AG04449 (cell line): ENCODE data around the gene ODF4.

Source experiments
- CTCF ChIA-PET: fragments of 350-600 bp; formaldehyde crosslinking; extraction: SDS; loops from one replicate; lab custom pipeline; 2021; ENCODE audit warnings: antibody characterized with exemption; lab: Yijun Ruan, JAX
- POLR2A ChIA-PET: fragments of 400-600, 350-600 bp; formaldehyde crosslinking; extraction: SDS; loops from one replicate; lab custom pipeline; 2020; ENCODE audit warnings: antibody characterized with exemption, inconsistent platforms; lab: Yijun Ruan, JAX
- DNase-seq: peaks from one replicate; pipeline ENCODE4 v3.0.0-alpha.2; 2010; ENCODE audit warnings: low read depth, low spot score
- H3K4me3 ChIP-seq: 2 replicates; pipeline ENCODE4 v1.5.1; 2011; ENCODE audit warnings: low read depth, mild to moderate bottlenecking, control low read depth, low read length
- CTCF ChIP-seq: IDR thresholded peaks from one replicate; pipeline ENCODE4 v1.5.1; 2011; ENCODE audit warnings: mild to moderate bottlenecking, moderate library complexity, low read length, control low read depth, inconsistent platforms; ENCODE audit not compliant: insufficient read depth; ENCODE audit errors: missing control alignments

The ODF4 gene

DNA sequence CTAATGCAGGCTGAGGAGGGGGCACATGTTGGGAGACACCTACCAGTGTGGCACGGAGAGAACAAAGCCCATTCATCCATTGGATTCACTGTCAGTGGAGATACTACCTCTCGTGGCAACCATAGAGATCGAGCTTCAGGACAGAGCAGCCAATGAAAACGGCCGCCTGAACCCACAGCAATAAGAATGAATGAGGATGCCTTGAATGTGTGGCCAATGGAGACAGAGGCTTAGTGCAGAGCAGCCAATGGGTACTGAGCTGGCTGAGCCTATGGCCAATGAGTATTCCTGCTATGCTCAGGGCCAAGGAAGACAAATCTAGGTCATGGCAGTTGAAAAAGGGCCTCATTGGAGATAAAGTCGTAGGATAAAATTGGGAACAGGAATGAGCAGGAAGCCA, 18.6 kb upstream of the ODF4 start:
- ChIA-PET CTCF (interaction anchor here (1.2 kb wide), 1 partner anchor 14 kb away, joined by 5 read pairs; no protein-coding TSS in a partner anchor), POLR2A (no interaction called here)
- no peak for DNase-seq
- no peak for TF ChIP-seq CTCF
- no peak overlapping the region for H3K4me3 ChIP-seq

DNA sequence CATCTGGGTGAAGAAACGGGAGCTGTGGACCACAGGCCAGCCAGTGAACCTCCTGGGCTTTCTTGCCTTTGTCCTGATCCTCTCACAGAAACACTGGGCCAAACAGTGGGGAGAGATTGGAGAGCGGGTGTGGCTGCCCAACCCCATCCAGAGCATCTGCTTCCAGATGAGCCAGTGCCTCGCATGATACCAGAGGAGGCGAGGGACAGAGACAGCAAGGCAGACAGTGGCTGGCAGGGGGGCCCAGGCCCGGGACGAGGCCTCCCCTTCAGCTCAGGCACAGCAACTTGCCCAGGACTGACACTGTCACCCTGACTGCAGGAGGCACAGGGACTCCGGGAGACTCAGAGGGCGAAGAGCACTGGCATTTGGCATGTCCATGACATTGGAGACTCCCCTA, 17.6 kb upstream of the ODF4 start:
- CTCF ChIA-PET, result interaction anchor here (1.0 kb wide), 1 partner anchor 262 kb away, joined by 3 read pairs; no protein-coding TSS in a partner anchor
- POLR2A ChIA-PET, result no interaction called here

DNA sequence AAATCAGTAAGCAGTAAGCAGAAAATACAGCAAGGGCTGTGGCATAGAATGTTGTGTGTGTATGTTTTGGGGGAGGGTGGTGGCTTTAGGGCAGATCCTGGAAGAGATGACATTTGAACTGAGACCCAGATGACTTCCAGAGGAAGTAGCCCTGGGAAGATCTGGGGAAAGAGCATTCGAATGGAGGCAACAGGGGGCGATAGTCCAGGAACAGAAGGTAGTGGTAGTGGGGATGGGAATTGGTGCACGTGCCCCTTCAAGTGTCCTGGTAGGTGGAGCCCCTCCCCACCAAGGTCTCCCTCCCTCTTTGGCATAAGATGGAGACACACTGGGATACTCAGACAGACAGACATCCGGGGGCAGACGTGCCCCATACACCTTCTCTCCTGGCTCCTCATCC, 15.5 kb upstream of the ODF4 start:
- TF ChIP-seq CTCF, result no peak
- CTCF ChIA-PET, result interaction anchor here (0.8 kb wide), 1 partner anchor 23 kb away, joined by 3 read pairs; no protein-coding TSS in a partner anchor
- no peak overlapping the region for H3K4me3 ChIP-seq
- no peak for DNase-seq
- POLR2A ChIA-PET, result no interaction called here

More for the DNA sequence above, 17.6 kb upstream of the ODF4 start:
- H3K4me3 ChIP-seq, result no peak overlapping the region
- no peak for TF ChIP-seq CTCF
- DNase-seq, result no peak

DNA sequence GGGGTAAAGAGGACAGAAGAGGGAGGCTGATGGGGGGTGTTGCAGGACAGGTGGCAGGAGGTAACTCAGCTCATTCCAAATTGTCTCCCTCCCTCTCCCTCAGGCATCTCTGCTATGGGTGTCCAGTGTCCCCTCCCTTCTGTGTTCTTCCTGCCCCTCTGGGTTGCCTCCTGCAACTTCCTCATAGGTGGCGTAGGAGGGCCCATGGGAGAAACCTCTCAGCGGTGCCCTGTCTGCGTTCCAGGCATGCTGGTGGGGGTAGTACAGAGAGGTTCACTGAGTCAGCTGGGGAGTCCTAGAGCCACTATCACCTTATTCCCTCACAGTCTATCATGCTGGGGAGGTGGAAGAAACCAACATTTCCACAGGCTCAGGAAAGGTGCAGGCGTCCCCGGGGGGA, 14.7 kb upstream of the ODF4 start:
- TF ChIP-seq CTCF, result no peak
- DNase-seq, result no peak
- ChIA-PET CTCF (interaction anchor here (0.8 kb wide), 1 partner anchor 24 kb away, joined by 3 read pairs; no protein-coding TSS in a partner anchor), POLR2A (no interaction called here)
- no peak overlapping the region for H3K4me3 ChIP-seq

- ChIA-PET POLR2A (interaction anchor here (1.1 kb wide), 1 partner anchor 154 kb away, joined by 4 read pairs; no protein-coding TSS in a partner anchor), CTCF (interaction anchor here (0.8 to 2.0 kb wide), 4 partner anchors 9 to 336 kb away, joined by 3 to 9 read pairs (median 4); no protein-coding TSS in a partner anchor)
- peak overlapping the region; percentile 55 for H3K4me3 ChIP-seq
- TF ChIP-seq CTCF, result no peak
- DNase-seq, result no peak
Measured at GRCh38 chr17:8326511-8327302, 12.9 kb upstream of the ODF4 start.

DNA sequence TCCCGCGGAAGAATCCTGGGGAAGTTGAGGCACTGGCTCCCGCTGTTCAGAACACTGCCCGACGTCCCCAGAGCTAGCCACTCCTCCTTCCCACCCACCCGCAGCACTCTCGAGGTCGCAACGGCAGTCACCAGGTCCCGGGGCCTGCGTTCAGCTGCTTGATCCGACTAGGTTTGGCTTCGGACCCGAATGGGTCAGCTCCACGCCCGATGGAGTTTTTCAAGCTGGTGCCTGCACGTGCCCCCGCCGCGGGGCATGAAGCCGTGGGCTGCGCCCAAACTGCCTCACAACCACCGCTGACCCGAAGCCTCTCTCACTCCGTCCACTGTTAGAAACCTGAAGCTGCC, 12.4 kb upstream of the ODF4 start:
- TF ChIP-seq CTCF, result no peak
- peak overlapping the region; percentile 55 for H3K4me3 ChIP-seq
- POLR2A ChIA-PET, result no interaction called here
- CTCF ChIA-PET, result interaction anchor here (0.8 to 2.0 kb wide), 5 partner anchors 8 to 337 kb away, joined by 3 to 9 read pairs (median 5); no protein-coding TSS in a partner anchor
- DNase-seq, result no peak
